GM12878 (cell line): Measurements from ENCODE around the gene IL34. TPM values are rescaled to one million over a fixed set of nuclear protein-coding genes. Genes with fewer than 3 reads are reported as not detected.

Experiments used
- ATAC-seq: fragments of 200-7000 bp; cut with Tn5 transposase; 3 replicates; pipeline ENCODE4 v1.9.1; 2020; ENCODE audit warnings: mild to moderate bottlenecking, moderate library complexity
- BruUV-seq: library from RNA; stranded (reverse); fragments of 400-500 nt; replicated peaks from 2 replicates; lab custom pipeline; 2021; lab: Mats Ljungman, UMichigan
- CTCF ChIA-PET: fragments of 300-600 bp; sonication (Branson Sonifier 250); formaldehyde crosslinking; extraction: SDS; loops from one replicate; lab custom pipeline; 2021; ENCODE audit warnings: inconsistent platforms; lab: Yijun Ruan, JAX
- POLR2A ChIA-PET: fragments of 350-600 bp; formaldehyde crosslinking; extraction: SDS; loops from one replicate; lab custom pipeline; 2021; ENCODE audit warnings: inconsistent platforms; lab: Charles Lee
- RAD21 ChIA-PET: fragments of 300-600 bp; sonication (Branson Sonifier 250); formaldehyde crosslinking; loops from one replicate; lab custom pipeline; 2023; ENCODE audit warnings: antibody characterized with exemption; ENCODE audit not compliant: unreplicated experiment; lab: Charles Lee
- SMC1A ChIA-PET: fragments of 300-600 bp; sonication (Branson Sonifier 250); formaldehyde crosslinking; loops from one replicate; lab custom pipeline; 2023; ENCODE audit not compliant: unreplicated experiment, uncharacterized antibody; lab: Charles Lee
- DNase-seq: peaks from one replicate; pipeline ENCODE4 v3.0.0-alpha.2; 2011; ENCODE audit warnings: low read depth, low spot score
- FAIRE-seq: peaks from 3 replicates; lab custom pipeline; 2011; peaks lifted over from hg19 to GRCh38; lab: Jason Lieb, UNC
- H2AFZ ChIP-seq: 2 replicates; pipeline ENCODE4 v1.6.0; 2011; ENCODE audit warnings: low read depth, low read length, control low read depth; ENCODE audit not compliant: control insufficient read depth
- H3K27ac ChIP-seq: 2 replicates; pipeline ENCODE4 v1.5.1; 2011; ENCODE audit warnings: control low read depth; ENCODE audit not compliant: control insufficient read depth, insufficient read depth
- H3K27me3 ChIP-seq, 2 experiments: replicated peaks in 1 of 2; 2 replicates each; pipeline versions ENCODE4 v1.6.0 to v1.6.1; 2011; ENCODE audit warnings: low read length in 1 of 2; ENCODE audit not compliant: control insufficient read depth in 2 of 2, insufficient read depth in 2 of 2
- H3K36me3 ChIP-seq, 2 experiments: 2 replicates each; pipeline ENCODE4 v1.5.1; 2011; ENCODE audit warnings: low read length in 1 of 2; ENCODE audit not compliant: control insufficient read depth in 2 of 2, insufficient read depth in 2 of 2
- H3K4me1 ChIP-seq: 2 replicates; pipeline ENCODE4 v1.6.1; 2011; ENCODE audit warnings: mild to moderate bottlenecking, low read length, moderate library complexity, mixed read lengths; ENCODE audit not compliant: control insufficient read depth, insufficient read depth
- H3K4me2 ChIP-seq: 2 replicates; pipeline ENCODE4 v1.6.0; 2011; ENCODE audit warnings: control low read depth; ENCODE audit not compliant: control insufficient read depth, insufficient read depth
- H3K4me3 ChIP-seq: fragments of 200-600 bp; sonication (generic); 2 replicates; pipeline ENCODE4 v1.5.1; 2016
- H3K79me2 ChIP-seq: 2 replicates; pipeline ENCODE4 v1.6.0; 2011; ENCODE audit warnings: low read length; ENCODE audit not compliant: control insufficient read depth, insufficient read depth
- H3K9ac ChIP-seq: 2 replicates; pipeline ENCODE4 v1.8.0; 2011; ENCODE audit warnings: low read length, control low read depth, mixed read lengths; ENCODE audit not compliant: control insufficient read depth, insufficient read depth
- H3K9me3 ChIP-seq: replicated peaks from 3 replicates; pipeline ENCODE4 v1.5.1; 2011; ENCODE audit warnings: mild to moderate bottlenecking, low read length; ENCODE audit not compliant: control insufficient read depth, insufficient read depth
- H4K20me1 ChIP-seq: 2 replicates; pipeline ENCODE4 v1.6.0; 2011; ENCODE audit not compliant: control insufficient read depth, insufficient read depth
- CBFB ChIP-seq: IDR thresholded peaks from 2 replicates; pipeline ENCODE4 v1.6.1; 2016; ENCODE audit warnings: antibody characterized with exemption, low read depth
- CREM ChIP-seq: IDR thresholded peaks from 2 replicates; pipeline ENCODE4 v1.6.1; 2014; ENCODE audit warnings: antibody characterized with exemption, low read depth
- DPF2 ChIP-seq: fragments of 450-650 bp; IDR thresholded peaks from 2 replicates; pipeline ENCODE4 v1.6.1; 2017; ENCODE audit warnings: mild to moderate bottlenecking
- ETV6 ChIP-seq, 2 experiments: fragments of 450-650 bp in 1 of 2; IDR thresholded peaks in 1 of 2; conservative IDR thresholded peaks in 1 of 2; 2 replicates each; pipeline ENCODE4 v1.6.1; 2014; ENCODE audit warnings: antibody characterized with exemption in 1 of 2, borderline replicate concordance in 1 of 2, low read depth in 1 of 2, mild to moderate bottlenecking in 1 of 2, moderate library complexity in 1 of 2
- GATAD2B ChIP-seq: fragments of 450-650 bp; conservative IDR thresholded peaks from 2 replicates; pipeline ENCODE4 v1.6.1; 2017; ENCODE audit warnings: low read depth, mild to moderate bottlenecking, moderate library complexity
- IKZF1 ChIP-seq: fragments of 450-650 bp; conservative IDR thresholded peaks from 2 replicates; pipeline ENCODE4 v1.6.1; 2017; ENCODE audit warnings: antibody characterized with exemption, mild to moderate bottlenecking
- MEF2A ChIP-seq: IDR thresholded peaks from 2 replicates; pipeline ENCODE4 v1.6.1; 2011; ENCODE audit warnings: low read depth, mild to moderate bottlenecking, low read length, moderate library complexity; ENCODE audit not compliant: insufficient read depth
- PAX8 ChIP-seq: fragments of 450-650 bp; IDR thresholded peaks from 2 replicates; pipeline ENCODE4 v1.6.1; 2017; ENCODE audit warnings: mild to moderate bottlenecking, moderate library complexity
- POLR2A ChIP-seq: IDR thresholded peaks from 2 replicates; pipeline ENCODE4 v1.6.1; 2011; ENCODE audit warnings: low read depth, mild to moderate bottlenecking, low read length
- POLR2AphosphoS2 ChIP-seq: IDR thresholded peaks from 2 replicates; pipeline ENCODE4 v1.6.1; 2011; ENCODE audit warnings: low read depth, mild to moderate bottlenecking, low read length, improper control_type of control experiment, moderate library complexity
- SMAD5 ChIP-seq: IDR thresholded peaks from 2 replicates; pipeline ENCODE4 v1.6.1; 2016; ENCODE audit warnings: antibody characterized with exemption, low read depth
- TARDBP ChIP-seq: IDR thresholded peaks from 2 replicates; pipeline ENCODE4 v1.6.1; 2016; ENCODE audit warnings: borderline replicate concordance
- TCF7 ChIP-seq: IDR thresholded peaks from 2 replicates; pipeline ENCODE4 v1.6.1; 2014; ENCODE audit warnings: antibody characterized with exemption, borderline replicate concordance
- YBX1 ChIP-seq: fragments of 450-650 bp; IDR thresholded peaks from 2 replicates; pipeline ENCODE4 v1.6.1; 2016; ENCODE audit warnings: antibody characterized with exemption
- WGBS: methylation state at CpG from one replicate; pipeline ENCODE4 v1.1.6; 2016; ENCODE audit warnings: low lambda C conversion rate; ENCODE audit not compliant: insufficient replicate concordance, insufficient coverage; ENCODE audit errors: missing lambda C conversion rate; 5-methylcytosine and 5-hydroxymethylcytosine counted together
- in situ Hi-C: fragments of 300-500 bp; cut with MboI; formaldehyde crosslinking; loops from 9 replicates; pipeline ENCODE4 v1.14.3; 2018; ENCODE audit warnings: mixed read lengths
- intact Hi-C: fragments of 100-400 bp; cut with micrococcal nuclease; formaldehyde crosslinking; loops from one replicate; pipeline ENCODE4 v1.14.2; 2022; ENCODE audit not compliant: unreplicated experiment
- polyA plus RNA-seq, 11 experiments: library from polyadenylated mRNA; depleted of rRNA in 4 of 11; unstranded in 6 of 11; stranded (reverse) in 5 of 11; fragments of >200 nt; fragmentation: Nextera tagmentation in 4 of 11; fragmentation: Illumina TruSeq in 1 of 11; extraction: Ambion mirVana in 4 of 11; extraction: Trizol in 1 of 11; gene quantifications; 1 replicate in 1 of 11; 2 replicates in 10 of 11; pipeline versions ENCODE4 v1.2.1 to v1.2.3, GENCODE V29; 2011 to 2016; ENCODE audit warnings: inconsistent platforms in 2 of 11, missing spikeins in 2 of 11, low read depth in 1 of 11
- total RNA-seq, 4 experiments: library from RNA; depleted of rRNA in 3 of 4; stranded (reverse); fragments of >200 nt in 3 of 4; fragmentation: Illumina TruSeq in 1 of 4; extraction: Trizol in 1 of 4; gene quantifications; 2 replicates each; pipeline versions ENCODE4 v1.2.1 to v1.2.3, GENCODE V29; 2013 to 2021
- TF ChIP-seq, protein P1 (sequence below): fragments of 450-650 bp; IDR thresholded peaks from 2 replicates; pipeline ENCODE4 v1.6.1; 2018; ENCODE audit warnings: mild to moderate bottlenecking, low read depth, moderate library complexity; ENCODE audit not compliant: partially characterized antibody
- TF ChIP-seq, protein P2 (sequence below): fragments of 450-650 bp; conservative IDR thresholded peaks from 2 replicates; pipeline ENCODE4 v1.6.1; 2017; ENCODE audit warnings: mild to moderate bottlenecking, moderate library complexity

Gene IL34
- total and polyA plus RNA-seq, 10 of the 15 experiments (the other 5 are each of a cell fraction or from before 2014, with no cell fraction given) = 0.27 to 0.40 TPM; not detected in 8

DNA sequence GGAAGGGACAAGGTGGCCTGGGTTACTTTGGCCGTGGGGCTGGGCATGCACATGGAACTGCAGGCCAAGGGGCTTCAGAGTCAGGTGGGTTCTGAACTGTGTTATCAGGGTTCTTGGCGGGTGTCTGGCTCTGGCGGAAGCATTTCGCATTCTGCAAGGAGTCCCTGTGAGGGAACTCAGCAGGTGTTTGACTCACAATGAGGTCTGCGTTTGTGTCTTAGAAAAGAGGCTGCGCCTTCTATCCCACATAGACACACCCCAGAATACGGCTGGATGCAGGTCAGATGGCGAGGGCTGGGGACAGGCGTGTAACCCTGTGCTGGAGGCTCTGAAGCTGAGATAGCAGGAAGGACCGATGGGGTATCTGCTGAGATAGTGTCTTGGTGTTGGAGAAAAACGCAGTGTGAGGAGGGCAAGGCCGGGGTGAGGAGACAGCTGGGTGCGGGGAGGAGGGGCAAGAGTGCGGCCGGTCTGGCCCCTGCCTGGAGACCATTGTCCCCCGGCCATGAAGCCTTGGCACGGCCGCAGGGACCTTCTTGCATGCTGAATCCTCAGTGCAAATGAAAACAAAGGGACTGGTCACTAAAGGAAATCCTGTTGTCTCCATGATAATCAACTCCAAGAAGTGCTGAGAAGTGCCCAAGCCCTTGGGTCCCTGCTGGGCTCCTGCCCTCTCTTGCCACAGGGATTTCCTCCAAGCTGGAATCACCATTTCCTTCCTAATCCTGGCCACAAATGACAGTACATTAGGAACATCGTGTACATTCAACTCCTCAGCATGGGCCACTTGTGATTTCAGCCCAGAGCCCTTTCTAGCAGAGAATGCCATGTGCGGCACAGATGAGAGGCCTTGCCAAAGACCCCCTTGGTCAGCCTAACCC lies 62.2 kb downstream of the IL34 start:
- POLR2A ChIA-PET = no interaction called here
- Histone ChIP-seq H3K36me3 (peaks cover 2 to 5% of the 10 kb centered on the region in 2 experiments; a peak in 2 of 4 replicates), H3K79me2 (no peaks in the 10 kb centered on the region), H2AFZ (no peak overlapping the region), H4K20me1 (no peaks in the 10 kb centered on the region), H3K4me2 (no peak overlapping the region), H3K9ac (no peak overlapping the region), H3K4me3 (no peak overlapping the region), H3K4me1 (no peaks in the 10 kb centered on the region), H3K27me3 (no peaks in the 10 kb centered on the region), H3K27ac (no peak overlapping the region), H3K9me3 (no peaks in the 10 kb centered on the region)
- 86% methylated on average over 20 of the region's 20 CpGs for WGBS
- DNase-seq (no peak), FAIRE-seq (no peak), ATAC-seq (no peak)
- SMC1A ChIA-PET = no interaction called here
- RAD21 ChIA-PET = no interaction called here
- intact Hi-C loops = no loop called here
- CTCF ChIA-PET = interaction anchor here (0.6 kb wide), 1 partner anchor 814 kb away, joined by 3 read pairs; no protein-coding TSS in a partner anchor
- no TSS peak for BruUV-seq
- in situ Hi-C loops = no loop called here
- no peak for TF ChIP-seq IKZF1
- TF ChIP-seq POLR2A = no peak
- no peak for TF ChIP-seq MEF2A
- TF ChIP-seq DPF2 = no peak
- TF ChIP-seq POLR2AphosphoS2 = no peak
- TF ChIP-seq PAX8 = no peak
- TF ChIP-seq, protein P1, sequence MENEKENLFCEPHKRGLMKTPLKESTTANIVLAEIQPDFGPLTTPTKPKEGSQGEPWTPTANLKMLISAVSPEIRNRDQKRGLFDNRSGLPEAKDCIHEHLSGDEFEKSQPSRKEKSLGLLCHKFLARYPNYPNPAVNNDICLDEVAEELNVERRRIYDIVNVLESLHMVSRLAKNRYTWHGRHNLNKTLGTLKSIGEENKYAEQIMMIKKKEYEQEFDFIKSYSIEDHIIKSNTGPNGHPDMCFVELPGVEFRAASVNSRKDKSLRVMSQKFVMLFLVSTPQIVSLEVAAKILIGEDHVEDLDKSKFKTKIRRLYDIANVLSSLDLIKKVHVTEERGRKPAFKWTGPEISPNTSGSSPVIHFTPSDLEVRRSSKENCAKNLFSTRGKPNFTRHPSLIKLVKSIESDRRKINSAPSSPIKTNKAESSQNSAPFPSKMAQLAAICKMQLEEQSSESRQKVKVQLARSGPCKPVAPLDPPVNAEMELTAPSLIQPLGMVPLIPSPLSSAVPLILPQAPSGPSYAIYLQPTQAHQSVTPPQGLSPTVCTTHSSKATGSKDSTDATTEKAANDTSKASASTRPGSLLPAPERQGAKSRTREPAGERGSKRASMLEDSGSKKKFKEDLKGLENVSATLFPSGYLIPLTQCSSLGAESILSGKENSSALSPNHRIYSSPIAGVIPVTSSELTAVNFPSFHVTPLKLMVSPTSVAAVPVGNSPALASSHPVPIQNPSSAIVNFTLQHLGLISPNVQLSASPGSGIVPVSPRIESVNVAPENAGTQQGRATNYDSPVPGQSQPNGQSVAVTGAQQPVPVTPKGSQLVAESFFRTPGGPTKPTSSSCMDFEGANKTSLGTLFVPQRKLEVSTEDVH = no peak
- no peak for TF ChIP-seq CBFB
- no peak for TF ChIP-seq TARDBP
- no peak for TF ChIP-seq SMAD5
- no peak for TF ChIP-seq ETV6 (conservative IDR thresholded peaks at IDR 0.05 in 1 of 2, IDR thresholded peaks at IDR 0.05 in 1 of 2; ENCODE audit: borderline replicate concordance in 1 of 2, low read depth in 1 of 2)
- no peak for TF ChIP-seq TCF7
- TF ChIP-seq, protein P2, sequence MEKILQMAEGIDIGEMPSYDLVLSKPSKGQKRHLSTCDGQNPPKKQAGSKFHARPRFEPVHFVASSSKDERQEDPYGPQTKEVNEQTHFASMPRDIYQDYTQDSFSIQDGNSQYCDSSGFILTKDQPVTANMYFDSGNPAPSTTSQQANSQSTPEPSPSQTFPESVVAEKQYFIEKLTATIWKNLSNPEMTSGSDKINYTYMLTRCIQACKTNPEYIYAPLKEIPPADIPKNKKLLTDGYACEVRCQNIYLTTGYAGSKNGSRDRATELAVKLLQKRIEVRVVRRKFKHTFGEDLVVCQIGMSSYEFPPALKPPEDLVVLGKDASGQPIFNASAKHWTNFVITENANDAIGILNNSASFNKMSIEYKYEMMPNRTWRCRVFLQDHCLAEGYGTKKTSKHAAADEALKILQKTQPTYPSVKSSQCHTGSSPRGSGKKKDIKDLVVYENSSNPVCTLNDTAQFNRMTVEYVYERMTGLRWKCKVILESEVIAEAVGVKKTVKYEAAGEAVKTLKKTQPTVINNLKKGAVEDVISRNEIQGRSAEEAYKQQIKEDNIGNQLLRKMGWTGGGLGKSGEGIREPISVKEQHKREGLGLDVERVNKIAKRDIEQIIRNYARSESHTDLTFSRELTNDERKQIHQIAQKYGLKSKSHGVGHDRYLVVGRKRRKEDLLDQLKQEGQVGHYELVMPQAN = no peak
- TF ChIP-seq CREM = no peak
- TF ChIP-seq YBX1 = no peak
- TF ChIP-seq GATAD2B = no peak
